Measurements from ENCODE around the gene APOM. TPM values are rescaled to one million over a fixed set of nuclear protein-coding genes. Genes with fewer than 3 reads are reported as not detected.

APOM gene
- total RNA-seq, 1 donor from 2014 or later = 2.2 TPM

DNA sequence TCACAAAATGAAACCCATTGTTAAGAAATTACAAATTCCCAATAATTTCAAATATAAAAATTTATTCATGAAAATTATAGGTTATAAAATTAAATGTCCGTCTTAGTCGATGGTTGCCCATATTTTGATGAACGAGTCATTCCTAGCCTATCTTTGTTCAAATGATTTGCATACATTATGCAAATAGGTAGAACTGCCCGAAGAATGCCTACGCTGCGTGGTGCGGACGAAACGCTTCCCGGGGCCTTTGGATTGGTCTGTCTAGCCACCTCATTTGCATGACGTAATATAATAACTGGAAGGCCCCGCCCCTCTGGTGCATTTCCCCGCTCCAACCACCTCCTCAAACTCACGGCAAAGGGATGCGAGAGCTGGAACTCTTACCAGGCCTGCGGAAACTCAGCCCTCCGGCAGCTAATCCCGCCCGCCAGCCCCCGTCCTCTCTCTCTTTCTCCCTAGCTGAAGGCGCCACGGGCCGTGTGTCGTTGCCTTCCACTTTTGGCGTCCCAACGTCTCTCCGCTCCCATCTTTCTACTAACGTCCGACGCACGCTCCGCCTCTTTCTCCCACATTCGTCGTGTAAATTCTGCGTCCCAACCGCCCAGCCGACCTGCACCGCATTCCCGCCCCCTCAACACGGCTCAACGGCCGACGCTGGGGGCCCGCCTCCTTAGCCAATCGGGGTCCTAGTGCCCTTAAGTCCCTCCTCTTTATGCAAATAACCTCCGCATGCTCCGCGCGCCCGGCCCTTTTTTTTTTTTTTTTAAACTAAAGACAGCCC is 35.7 kb upstream of the APOM start:
- TF ChIP-seq, protein P1, sequence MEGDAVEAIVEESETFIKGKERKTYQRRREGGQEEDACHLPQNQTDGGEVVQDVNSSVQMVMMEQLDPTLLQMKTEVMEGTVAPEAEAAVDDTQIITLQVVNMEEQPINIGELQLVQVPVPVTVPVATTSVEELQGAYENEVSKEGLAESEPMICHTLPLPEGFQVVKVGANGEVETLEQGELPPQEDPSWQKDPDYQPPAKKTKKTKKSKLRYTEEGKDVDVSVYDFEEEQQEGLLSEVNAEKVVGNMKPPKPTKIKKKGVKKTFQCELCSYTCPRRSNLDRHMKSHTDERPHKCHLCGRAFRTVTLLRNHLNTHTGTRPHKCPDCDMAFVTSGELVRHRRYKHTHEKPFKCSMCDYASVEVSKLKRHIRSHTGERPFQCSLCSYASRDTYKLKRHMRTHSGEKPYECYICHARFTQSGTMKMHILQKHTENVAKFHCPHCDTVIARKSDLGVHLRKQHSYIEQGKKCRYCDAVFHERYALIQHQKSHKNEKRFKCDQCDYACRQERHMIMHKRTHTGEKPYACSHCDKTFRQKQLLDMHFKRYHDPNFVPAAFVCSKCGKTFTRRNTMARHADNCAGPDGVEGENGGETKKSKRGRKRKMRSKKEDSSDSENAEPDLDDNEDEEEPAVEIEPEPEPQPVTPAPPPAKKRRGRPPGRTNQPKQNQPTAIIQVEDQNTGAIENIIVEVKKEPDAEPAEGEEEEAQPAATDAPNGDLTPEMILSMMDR (IDR thresholded peaks at IDR 0.05) = no peak
- H3K27ac Mint-ChIP-seq = peak overlapping the region; percentile 94
- CTCF ChIA-PET = interaction anchor here (1.0 to 1.3 kb wide), 2 partner anchors 22 to 69 kb away, joined by 3 to 6 read pairs; no protein-coding TSS in a partner anchor
- H3K27me3 Mint-ChIP-seq = no peaks in the 10 kb centered on the region
- ATAC-seq (ENCODE audit: low read depth) (peak; percentile 84), DNase-seq (peak; percentile 87)
- peak overlapping the region; percentile 86 for H3K4me3 Mint-ChIP-seq
- peaks cover 46% of the 10 kb centered on the region for H3K4me1 Mint-ChIP-seq
- intact Hi-C loops (cut with micrococcal nuclease) = loop anchor here (1.0 to 5.0 kb wide), 12 partner anchors 32 to 1063 kb away; partner anchors contain the start of genes ABHD16A, BAG6, CLIC1 and DDX39B
- peaks cover 42% of the 10 kb centered on the region for H3K36me3 Mint-ChIP-seq (ENCODE audit: low read depth)
- peaks cover 1% of the 10 kb centered on the region for H3K9me3 Mint-ChIP-seq
- POLR2A ChIA-PET = interaction anchor here (0.6 to 2.9 kb wide), 26 partner anchors 18 to 1178 kb away, joined by 3 to 34 read pairs (median 5); partner anchors contain the start of genes ABHD16A, BAG6, C6orf47 and CLIC1

DNA sequence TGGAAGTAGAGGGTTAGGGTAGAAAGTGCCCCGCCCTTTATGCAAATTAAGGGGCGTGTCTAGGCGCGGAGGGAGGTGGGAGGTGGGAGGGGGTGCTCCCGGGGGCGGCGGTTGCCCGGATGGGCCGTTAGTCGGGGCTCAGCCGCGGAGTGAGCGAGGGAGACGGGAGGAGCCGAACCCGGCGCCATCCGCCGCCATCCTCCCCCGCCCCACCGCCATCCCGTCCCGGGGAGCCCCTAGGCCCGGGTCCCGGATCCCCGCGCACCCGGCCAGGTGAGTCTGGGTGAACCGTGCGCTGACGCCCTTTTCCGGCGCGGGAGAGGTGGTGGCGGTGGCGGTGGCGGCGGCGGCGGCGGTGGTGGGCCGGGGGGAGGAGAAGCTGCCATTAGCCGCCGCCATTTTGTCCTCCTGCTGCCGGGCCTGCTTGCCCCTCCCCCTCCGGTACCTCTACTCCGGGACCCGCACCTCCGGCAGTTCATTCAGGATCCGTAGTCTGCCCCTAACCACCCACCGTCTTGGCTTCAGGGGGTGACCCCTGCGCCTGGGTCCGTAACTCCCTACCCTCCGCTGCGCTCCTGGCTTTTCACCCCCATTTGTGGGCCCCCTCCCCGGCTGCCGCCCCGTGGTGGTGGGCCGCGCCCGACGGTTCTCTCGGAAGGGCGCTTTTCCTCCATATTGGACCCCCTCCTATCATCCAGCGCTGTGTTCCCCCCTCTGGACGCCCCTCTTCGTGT is 34.9 kb upstream of the APOM start, which contains the start of gene PRRC2A:
PRRC2A (plus strand) TSS at position 130 of the 734 bp plus-strand sequence. CDS start 2,075 bp downstream, outside the sequence.
- ChIA-PET POLR2A (interaction anchor here (0.6 to 2.9 kb wide), 26 partner anchors 8 to 1177 kb away, joined by 3 to 34 read pairs (median 5); partner anchors contain the start of genes ABHD16A, BAG6, DDAH2 and DDX39B), CTCF (interaction anchor here (1.0 to 1.3 kb wide), 2 partner anchors 22 to 70 kb away, joined by 3 to 6 read pairs; no protein-coding TSS in a partner anchor)
- H3K9me3 Mint-ChIP-seq = peaks cover 1% of the 10 kb centered on the region
- intact Hi-C loops (cut with micrococcal nuclease) = loop anchor here (1.0 to 5.0 kb wide), 12 partner anchors 32 to 1064 kb away; partner anchors contain the start of genes ABHD16A, BAG6, CLIC1 and DDX39B
- peak within 1 kb of the TSS; percentile 95 for H3K27ac Mint-ChIP-seq
- DNase-seq = no peak
- peak; percentile 30 for ATAC-seq (ENCODE audit: low read depth)
- H3K4me1 Mint-ChIP-seq = peaks cover 38% of the 10 kb centered on the region
- H3K4me3 Mint-ChIP-seq = peak within 1 kb of the TSS; percentile 86
- H3K27me3 Mint-ChIP-seq = no peaks in the 10 kb centered on the region
- TF ChIP-seq, protein P1 (IDR thresholded peaks at IDR 0.05) = no peak
- H3K36me3 Mint-ChIP-seq (ENCODE audit: low read depth) = peaks cover 50% of the 10 kb centered on the region

DNA sequence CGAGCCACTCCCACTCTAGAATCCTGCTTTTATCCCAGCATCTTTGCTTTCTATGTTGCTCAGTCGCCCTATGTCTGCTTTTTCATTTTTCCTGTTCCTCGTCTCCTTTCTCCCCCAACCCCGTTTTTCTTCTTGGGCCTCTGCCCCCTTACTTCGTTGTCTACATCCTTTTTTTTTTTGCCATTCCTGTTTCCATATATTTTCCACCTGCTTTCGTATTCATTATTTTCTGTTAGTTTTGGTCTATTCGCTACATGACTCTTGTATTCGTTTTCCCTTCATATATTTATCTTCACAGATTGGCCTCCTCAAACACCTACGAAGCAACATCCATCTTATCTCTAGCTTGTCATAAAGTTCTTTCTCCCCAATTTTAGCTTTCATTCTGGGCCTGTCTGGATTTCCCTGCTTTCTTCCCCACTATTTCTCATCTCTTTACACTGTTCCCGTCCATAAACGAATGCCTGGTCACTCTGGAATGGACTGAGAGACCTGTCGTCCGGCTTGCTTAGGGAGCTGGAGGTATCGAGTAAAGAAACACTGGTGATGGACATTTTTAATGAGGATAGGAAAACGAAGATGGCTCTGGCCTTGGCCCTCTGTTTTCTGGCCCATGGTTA is 34.3 kb upstream of the APOM start:
- intact Hi-C loops (cut with micrococcal nuclease) = loop anchor here (2.0 to 5.0 kb wide), 5 partner anchors 41 to 1065 kb away; partner anchors contain the start of genes CLIC1, GNL1, NELFE and PRR3
- TF ChIP-seq, protein P1 (IDR thresholded peaks at IDR 0.05) = no peak
- Mint-ChIP-seq H3K4me1 (peaks cover 32% of the 10 kb centered on the region), H3K36me3 (ENCODE audit: low read depth) (peaks cover 57% of the 10 kb centered on the region), H3K27ac (peak overlapping the region; percentile 95), H3K27me3 (no peaks in the 10 kb centered on the region), H3K4me3 (peak overlapping the region; percentile 86), H3K9me3 (peaks cover 1% of the 10 kb centered on the region)
- ChIA-PET CTCF (interaction anchor here (1.1 kb wide), 1 partner anchor 72 kb away, joined by 4 read pairs; no protein-coding TSS in a partner anchor), POLR2A (interaction anchor here (0.6 to 2.9 kb wide), 21 partner anchors 8 to 1007 kb away, joined by 3 to 34 read pairs (median 6); partner anchors contain the start of genes BAG6, DDAH2, DDX39B and GPANK1)
- DNase-seq = no peak
- no peak for ATAC-seq (ENCODE audit: low read depth)

DNA sequence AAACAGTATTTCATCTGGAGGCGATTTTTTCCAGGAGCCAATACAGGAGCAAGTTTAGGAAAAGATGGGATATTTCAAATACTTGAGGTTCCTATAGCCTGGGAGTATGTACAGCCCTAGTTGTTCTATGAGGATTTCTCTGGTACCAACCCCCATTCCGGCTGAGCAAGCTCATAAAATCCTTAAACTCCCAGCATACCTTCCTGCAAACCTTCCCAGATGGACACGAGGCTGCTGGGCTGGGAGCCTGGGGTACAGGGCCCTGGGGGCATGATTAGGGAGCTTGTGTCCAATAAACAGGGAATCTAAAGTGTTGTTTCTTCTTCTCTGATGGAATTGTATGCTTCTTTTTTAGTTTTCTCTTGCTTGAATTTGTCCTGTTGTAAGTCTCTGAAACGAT is 33.7 kb upstream of the APOM start:
- DNase-seq (no peak), ATAC-seq (ENCODE audit: low read depth) (no peak)
- Mint-ChIP-seq H3K4me1 (peaks cover 27% of the 10 kb centered on the region), H3K27ac (peak overlapping the region; percentile 95), H3K9me3 (peaks cover 1% of the 10 kb centered on the region), H3K4me3 (peak overlapping the region; percentile 86), H3K36me3 (ENCODE audit: low read depth) (peaks cover 60% of the 10 kb centered on the region), H3K27me3 (no peaks in the 10 kb centered on the region)
- TF ChIP-seq, protein P1 (IDR thresholded peaks at IDR 0.05) = no peak
- CTCF ChIA-PET = interaction anchor here (1.1 to 1.3 kb wide), 2 partner anchors 24 to 71 kb away, joined by 4 to 5 read pairs; no protein-coding TSS in a partner anchor
- intact Hi-C loops (cut with micrococcal nuclease) = loop anchor here (2.0 to 5.0 kb wide), 5 partner anchors 41 to 1065 kb away; partner anchors contain the start of genes CLIC1, GNL1, NELFE and PRR3
- POLR2A ChIA-PET = interaction anchor here (0.5 to 2.9 kb wide), 16 partner anchors 9 to 1007 kb away, joined by 3 to 21 read pairs (median 6); partner anchors contain the start of genes BAG6, DDAH2, DDX39B and GPANK1
